ENCODE data around the gene DYNLT1. TPM values are rescaled to one million over a fixed set of nuclear protein-coding genes. Genes with fewer than 3 reads are reported as not detected.
"Not testable (repeated sequence)": the region's sequence is repeated elsewhere in the genome, so short reads cannot be mapped to it uniquely, and the experiment has no call there.

Gene DYNLT1
- total and polyA plus RNA-seq, 2 of the 4 experiments (the other 2 are of a cell fraction) = 235 to 349 TPM

DNA sequence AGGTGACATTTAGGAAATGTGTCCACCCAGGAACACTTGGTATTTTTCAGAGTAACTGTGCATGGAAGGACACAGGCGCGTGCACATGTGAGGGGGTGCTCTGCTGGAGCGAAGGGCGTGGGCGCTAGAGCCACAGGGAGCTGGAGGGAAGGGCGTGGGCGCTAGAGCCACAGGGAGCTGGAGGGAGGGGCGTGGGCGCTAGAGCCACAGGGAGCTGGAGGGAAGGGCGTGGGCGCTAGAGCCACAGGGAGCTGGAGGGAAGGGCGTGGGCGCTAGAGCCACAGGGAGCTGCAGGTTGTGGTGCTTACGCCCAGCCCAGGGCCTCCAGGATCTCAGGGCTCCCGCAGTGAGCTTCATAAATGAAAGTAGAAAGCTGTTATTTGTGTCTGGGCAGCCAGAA lies 38.5 kb downstream of the DYNLT1 start:
- H3K4me2 ChIP-seq (ENCODE audit: low read depth, low read length); intact Hi-C loops (cut with micrococcal nuclease); H3K56ac ChIP-seq (ENCODE audit: extremely low read depth, insufficient read depth, low read length); DNase-seq; H2AK5ac ChIP-seq (ENCODE audit: low read depth, low read length); H3K27ac ChIP-seq (ENCODE audit: insufficient read depth, low read length); H3K4me1 ChIP-seq (ENCODE audit: control insufficient read depth, insufficient read depth, low read length); H2AK9ac ChIP-seq (replicated peaks; ENCODE audit: low read depth, low read length, poor library complexity); in situ Hi-C loops (cut with MboI; ENCODE audit: low sequenced_read_pairs); H3K27me3 ChIP-seq (ENCODE audit: control insufficient read depth, insufficient read depth, low read length); H2BK15ac ChIP-seq (ENCODE audit: low read depth, low read length); H4K20me1 ChIP-seq (ENCODE audit: insufficient read depth, low read length); H3K4me3 ChIP-seq (ENCODE audit: insufficient read depth, low read depth, low read length); H3K9me1 ChIP-seq (ENCODE audit: insufficient read depth, low read length); H3K9me3 ChIP-seq (ENCODE audit: control insufficient read depth, insufficient read depth, low read length); H3K9ac ChIP-seq (ENCODE audit: low read depth, low read length); BruUV-seq (replicated peaks); H2BK20ac ChIP-seq (ENCODE audit: low read depth, low read length); H3K14ac ChIP-seq (replicated peaks; ENCODE audit: low read depth, low read length); H4K91ac ChIP-seq (ENCODE audit: insufficient read depth, low read depth, low read length); POLR2A ChIA-PET (ENCODE audit: unreplicated experiment); ATAC-seq (ENCODE audit: low read depth); H2AFZ ChIP-seq (replicated peaks; ENCODE audit: low read length, poor library complexity); H3K18ac ChIP-seq (ENCODE audit: low read depth, low read length); H4K5ac ChIP-seq (ENCODE audit: low read depth, low read length); H3K4ac ChIP-seq (ENCODE audit: low read depth, low read length); H3K23ac ChIP-seq (ENCODE audit: low read depth, low read length); H4K8ac ChIP-seq (ENCODE audit: low read depth in 2 of 2, low read length in 2 of 2); dilution Hi-C loops (cut with HindIII; ENCODE audit: low sequenced_read_pairs, unreplicated experiment); H2BK5ac ChIP-seq (ENCODE audit: low read depth, low read length, poor library complexity, severe bottlenecking); H2BK120ac ChIP-seq (ENCODE audit: low read depth, low read length): not testable (repeated sequence)
- CTCF ChIA-PET = interaction anchor here (0.5 to 1.9 kb wide), 6 partner anchors 47 to 392 kb away, joined by 3 to 12 read pairs (median 6); no protein-coding TSS in a partner anchor
- Histone ChIP-seq H3K36me3 (ENCODE audit: control insufficient read depth, insufficient read depth, low read length) (peaks cover 43% of the 10 kb centered on the region), H3K79me1 (ENCODE audit: low read depth in 1 of 2, low read length in 2 of 2) (peaks cover 21 to 36% of the 10 kb centered on the region in 2 experiments; a peak in 3 of 4 replicates)
- 90% methylated on average over 13 of the region's 15 CpGs; no CpG with 5 or more reads in 1 of the 2 experiments for WGBS, 2 experiments (ENCODE audit: extremely low coverage in 2 of 2, insufficient read length in 1 of 2)

Measured in IMR-90 (cell line).